Nephron progenitor cell (in vitro differentiated cells): ENCODE measurements around the gene LGR6.

Experiments
- DNase-seq: peaks from one replicate; pipeline ENCODE4 v3.0.0; 2021
- H3K27ac Mint-ChIP-seq: 2 replicates; pipeline ENCODE4 v1.8.0; 2021; ENCODE audit warnings: mild to moderate bottlenecking, moderate library complexity, mixed read lengths
- H3K27me3 Mint-ChIP-seq: 2 replicates; pipeline ENCODE4 v1.8.0; 2021; ENCODE audit warnings: mild to moderate bottlenecking, low read depth, mixed read lengths; ENCODE audit not compliant: poor library complexity
- H3K36me3 Mint-ChIP-seq: 2 replicates; pipeline ENCODE4 v1.8.0; 2021; ENCODE audit warnings: low read depth, mixed read lengths
- H3K4me1 Mint-ChIP-seq: 2 replicates; pipeline ENCODE4 v1.8.0; 2021; ENCODE audit warnings: mixed read lengths
- H3K4me3 Mint-ChIP-seq: 2 replicates; pipeline ENCODE4 v1.8.0; 2021; ENCODE audit warnings: mild to moderate bottlenecking, moderate library complexity, mixed read lengths
- H3K9me3 Mint-ChIP-seq: 2 replicates; pipeline ENCODE4 v1.8.0; 2021; ENCODE audit warnings: mild to moderate bottlenecking, moderate library complexity, mixed read lengths
- TF ChIP-seq, protein P1 (sequence below): fragments of 200-600 bp; sonication (generic); IDR thresholded peaks from 2 replicates; pipeline ENCODE4 v1.5.0; 2021; ENCODE audit warnings: antibody characterized with exemption

LGR6 gene

DNA sequence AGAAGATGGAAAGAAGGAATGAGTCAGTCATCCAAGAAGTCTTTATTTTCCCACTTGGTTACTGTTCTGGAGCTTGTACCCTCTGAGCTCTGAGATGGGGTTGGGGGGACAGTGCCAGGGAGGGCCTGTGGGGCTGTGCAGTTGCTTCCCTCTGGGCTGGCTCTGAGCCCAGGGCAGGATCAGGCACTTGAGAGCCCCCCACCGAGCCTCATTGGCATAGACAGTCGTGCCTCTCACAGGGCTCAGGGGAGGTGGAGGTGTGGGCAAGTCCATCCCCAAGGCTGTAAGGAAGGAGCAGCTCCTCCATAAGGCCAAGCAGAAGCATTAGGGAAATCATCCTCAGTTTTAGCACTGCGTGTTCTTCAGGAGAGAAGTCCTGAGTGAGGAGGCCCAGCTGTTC lies 46.6 kb upstream of the LGR6 start:
- Mint-ChIP-seq H3K4me3 (no peak overlapping the region), H3K36me3 (no peaks in the 10 kb centered on the region), H3K4me1 (peaks cover 27% of the 10 kb centered on the region), H3K27ac (no peak overlapping the region), H3K9me3 (no peaks in the 10 kb centered on the region), H3K27me3 (peaks cover 19% of the 10 kb centered on the region)
- TF ChIP-seq, protein P1, sequence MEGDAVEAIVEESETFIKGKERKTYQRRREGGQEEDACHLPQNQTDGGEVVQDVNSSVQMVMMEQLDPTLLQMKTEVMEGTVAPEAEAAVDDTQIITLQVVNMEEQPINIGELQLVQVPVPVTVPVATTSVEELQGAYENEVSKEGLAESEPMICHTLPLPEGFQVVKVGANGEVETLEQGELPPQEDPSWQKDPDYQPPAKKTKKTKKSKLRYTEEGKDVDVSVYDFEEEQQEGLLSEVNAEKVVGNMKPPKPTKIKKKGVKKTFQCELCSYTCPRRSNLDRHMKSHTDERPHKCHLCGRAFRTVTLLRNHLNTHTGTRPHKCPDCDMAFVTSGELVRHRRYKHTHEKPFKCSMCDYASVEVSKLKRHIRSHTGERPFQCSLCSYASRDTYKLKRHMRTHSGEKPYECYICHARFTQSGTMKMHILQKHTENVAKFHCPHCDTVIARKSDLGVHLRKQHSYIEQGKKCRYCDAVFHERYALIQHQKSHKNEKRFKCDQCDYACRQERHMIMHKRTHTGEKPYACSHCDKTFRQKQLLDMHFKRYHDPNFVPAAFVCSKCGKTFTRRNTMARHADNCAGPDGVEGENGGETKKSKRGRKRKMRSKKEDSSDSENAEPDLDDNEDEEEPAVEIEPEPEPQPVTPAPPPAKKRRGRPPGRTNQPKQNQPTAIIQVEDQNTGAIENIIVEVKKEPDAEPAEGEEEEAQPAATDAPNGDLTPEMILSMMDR, result no peak
- no peak for DNase-seq

DNA sequence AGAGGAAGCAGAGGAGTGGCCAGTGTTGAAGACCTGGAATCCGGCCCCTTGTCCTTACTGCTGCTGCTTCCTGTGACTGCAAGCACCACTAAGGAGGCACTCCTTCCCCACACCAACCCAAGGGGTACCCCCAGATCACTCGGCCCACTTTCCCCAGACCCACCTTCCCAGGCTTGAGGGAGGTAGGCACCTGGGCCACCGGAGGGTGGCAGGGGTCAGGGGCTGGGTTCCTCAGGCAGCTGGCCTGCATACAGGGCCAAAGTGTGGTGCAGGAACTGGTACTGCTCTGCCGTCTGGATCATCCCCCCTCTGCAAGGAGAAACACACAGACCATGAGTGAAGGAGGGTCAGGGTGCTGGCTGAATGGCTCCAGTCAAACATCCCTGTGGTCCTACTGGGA lies 45.2 kb upstream of the LGR6 start:
- Mint-ChIP-seq H3K9me3 (no peaks in the 10 kb centered on the region), H3K36me3 (no peaks in the 10 kb centered on the region), H3K27ac (no peak overlapping the region), H3K4me1 (peaks cover 28% of the 10 kb centered on the region), H3K27me3 (peaks cover 24% of the 10 kb centered on the region), H3K4me3 (no peak overlapping the region)
- TF ChIP-seq, protein P1, result no peak
- no peak for DNase-seq

DNA sequence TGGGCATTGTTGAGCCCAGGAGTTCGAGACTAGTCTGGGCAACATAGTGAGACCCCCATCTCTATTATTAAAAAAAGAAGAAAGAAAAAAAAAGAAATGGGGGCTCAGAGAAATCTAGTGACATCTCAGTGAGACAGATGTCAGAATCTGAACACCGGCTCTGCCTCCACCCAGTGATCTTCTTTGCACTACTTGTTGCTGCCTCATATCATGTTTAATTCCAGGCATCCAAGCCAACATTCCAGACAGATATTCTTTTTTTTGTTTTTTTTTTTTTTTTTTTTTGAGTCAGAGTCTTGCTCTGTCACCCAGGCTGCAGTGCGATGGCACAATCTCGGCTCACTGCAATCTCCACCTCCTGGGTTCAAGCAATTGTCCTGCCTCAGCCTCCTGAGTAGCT lies 44.0 kb upstream of the LGR6 start:
- peaks cover 27% of the 10 kb centered on the region for H3K27me3 Mint-ChIP-seq

DNA sequence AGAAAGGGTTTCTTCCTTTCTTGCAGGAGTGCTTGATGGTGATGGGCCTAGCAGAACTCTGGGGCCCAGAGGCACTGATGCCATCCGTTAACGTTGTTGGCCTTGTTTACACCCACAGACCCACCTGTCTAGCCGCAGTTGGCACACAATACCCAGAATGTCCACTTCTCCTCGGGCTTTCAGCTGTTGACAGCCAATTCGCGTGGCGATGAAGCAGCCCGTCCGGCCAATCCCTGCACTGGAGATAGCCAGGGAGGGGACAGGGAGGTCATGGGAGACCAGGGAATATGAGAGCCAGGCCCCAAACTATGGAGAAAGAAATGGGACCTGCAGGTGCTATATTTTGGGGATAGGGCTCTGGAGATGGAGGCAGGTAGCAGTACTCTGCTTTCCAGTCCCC lies 43.4 kb upstream of the LGR6 start:
- Mint-ChIP-seq H3K4me1 (peaks cover 33% of the 10 kb centered on the region), H3K9me3 (no peaks in the 10 kb centered on the region), H3K27me3 (peaks cover 24% of the 10 kb centered on the region), H3K36me3 (no peaks in the 10 kb centered on the region), H3K27ac (no peak overlapping the region), H3K4me3 (no peak overlapping the region)
- DNase-seq, result no peak
- TF ChIP-seq, protein P1, result no peak

More for the DNA sequence above, 44.0 kb upstream of the LGR6 start:
- no peak overlapping the region for H3K27ac Mint-ChIP-seq
- no peaks in the 10 kb centered on the region for H3K9me3 Mint-ChIP-seq
- TF ChIP-seq, protein P1, result no peak
- no peak for DNase-seq
- peaks cover 29% of the 10 kb centered on the region for H3K4me1 Mint-ChIP-seq
- H3K4me3 Mint-ChIP-seq, result no peak overlapping the region
- H3K36me3 Mint-ChIP-seq, result no peaks in the 10 kb centered on the region

DNA sequence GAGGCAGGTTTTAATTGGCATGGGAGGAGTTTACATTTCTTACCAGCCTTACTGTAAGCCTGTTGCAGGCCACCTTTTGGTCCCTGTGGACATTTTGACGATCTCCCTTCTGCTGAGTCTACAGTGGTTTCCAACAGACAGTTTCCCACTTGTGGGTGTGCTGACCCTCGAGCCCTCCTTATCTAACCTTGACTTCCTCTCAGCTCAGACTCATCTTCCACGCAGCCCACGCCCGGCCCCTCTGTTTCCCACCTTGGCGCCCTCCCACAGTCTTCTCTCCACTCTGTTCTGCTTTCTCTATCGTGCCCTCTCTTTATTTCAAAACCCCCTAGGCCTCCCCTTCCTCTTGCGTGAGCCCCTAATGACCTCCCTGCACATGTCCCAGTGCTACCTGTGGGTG lies 43.0 kb upstream of the LGR6 start:
- H3K36me3 Mint-ChIP-seq, result no peaks in the 10 kb centered on the region
- H3K4me3 Mint-ChIP-seq, result no peak overlapping the region
- peaks cover 34% of the 10 kb centered on the region for H3K4me1 Mint-ChIP-seq
- H3K27ac Mint-ChIP-seq, result no peak overlapping the region
- no peak for DNase-seq
- no peaks in the 10 kb centered on the region for H3K9me3 Mint-ChIP-seq
- TF ChIP-seq, protein P1, result no peak
- peaks cover 20% of the 10 kb centered on the region for H3K27me3 Mint-ChIP-seq

DNA sequence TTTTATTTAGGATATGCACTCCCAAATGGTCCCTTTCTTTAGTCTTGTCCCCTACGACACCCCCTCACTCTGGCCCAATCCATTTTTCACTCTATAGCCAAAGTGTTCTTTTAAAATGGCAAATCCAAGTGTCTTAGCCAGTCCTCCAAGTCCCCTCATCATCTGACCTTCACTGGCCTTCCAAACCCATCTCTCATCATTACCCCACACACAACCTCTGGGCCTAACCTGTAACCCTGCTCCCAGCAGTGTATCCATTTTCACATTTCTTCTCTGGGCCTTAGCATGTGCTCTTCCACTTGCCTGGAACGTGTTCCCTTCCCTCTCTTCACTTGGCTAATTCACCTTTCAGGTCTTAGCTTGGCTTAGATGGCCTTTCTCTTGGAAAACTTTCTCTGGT lies 42.6 kb upstream of the LGR6 start:
- H3K27me3 Mint-ChIP-seq, result peaks cover 17% of the 10 kb centered on the region
- TF ChIP-seq, protein P1, result no peak
- no peak overlapping the region for H3K27ac Mint-ChIP-seq
- no peaks in the 10 kb centered on the region for H3K9me3 Mint-ChIP-seq
- H3K4me3 Mint-ChIP-seq, result no peak overlapping the region
- H3K36me3 Mint-ChIP-seq, result no peaks in the 10 kb centered on the region
- H3K4me1 Mint-ChIP-seq, result peaks cover 37% of the 10 kb centered on the region
- DNase-seq, result no peak
